Measurements from ENCODE around the gene ATAD1.

ATAD1 gene

DNA sequence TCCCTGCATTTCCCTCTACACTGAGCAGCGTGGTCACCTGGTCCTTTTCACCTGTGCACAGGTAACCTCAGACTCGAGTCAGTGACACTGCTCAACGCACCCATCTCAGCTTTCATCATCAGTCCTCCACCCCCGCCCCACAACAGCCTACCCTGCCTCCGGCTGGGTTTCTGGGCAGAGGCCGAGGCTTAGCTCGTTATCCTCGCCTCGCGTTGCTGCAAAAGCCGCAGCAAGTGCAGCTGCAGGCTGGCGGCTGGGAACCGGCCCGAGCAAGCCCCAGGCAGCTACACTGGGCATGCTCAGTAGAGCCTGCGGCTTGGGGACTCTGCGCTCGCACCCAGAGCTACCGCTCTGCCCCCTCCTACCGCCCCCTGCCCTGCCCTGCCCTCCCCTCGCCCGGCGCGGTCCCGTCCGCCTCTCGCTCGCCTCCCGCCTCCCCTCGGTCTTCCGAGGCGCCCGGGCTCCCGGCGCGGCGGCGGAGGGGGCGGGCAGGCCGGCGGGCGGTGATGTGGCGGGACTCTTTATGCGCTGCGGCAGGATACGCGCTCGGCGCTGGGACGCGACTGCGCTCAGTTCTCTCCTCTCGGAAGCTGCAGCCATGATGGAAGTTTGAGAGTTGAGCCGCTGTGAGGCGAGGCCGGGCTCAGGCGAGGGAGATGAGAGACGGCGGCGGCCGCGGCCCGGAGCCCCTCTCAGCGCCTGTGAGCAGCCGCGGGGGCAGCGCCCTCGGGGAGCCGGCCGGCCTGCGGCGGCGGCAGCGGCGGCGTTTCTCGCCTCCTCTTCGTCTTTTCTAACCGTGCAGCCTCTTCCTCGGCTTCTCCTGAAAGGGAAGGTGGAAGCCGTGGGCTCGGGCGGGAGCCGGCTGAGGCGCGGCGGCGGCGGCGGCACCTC lies 45.3 kb upstream of the ATAD1 start, which contains the start of the genes KLLN and PTEN:
Gene KLLN (minus strand): TSS at position 481 of the 891 bp plus-strand sequence. CDS start 1,046 bp downstream, outside the sequence.
Gene PTEN (plus strand): TSS at position 573 of the 891 bp plus-strand sequence. CDS start 845 bp downstream, outside the sequence.
- Histone ChIP-seq H3K36me3 (ENCODE audit: control insufficient read depth, insufficient read depth, low read length) (no peaks in the 10 kb centered on the region), H3K4me3 (replicated peaks; ENCODE audit: low read depth, low read length) (peak within 1 kb of the TSS; percentile 60), H3K27me3 (replicated peaks; ENCODE audit: control insufficient read depth, insufficient read depth, low read length) (no peaks in the 10 kb centered on the region)
- TF ChIP-seq, protein P1, sequence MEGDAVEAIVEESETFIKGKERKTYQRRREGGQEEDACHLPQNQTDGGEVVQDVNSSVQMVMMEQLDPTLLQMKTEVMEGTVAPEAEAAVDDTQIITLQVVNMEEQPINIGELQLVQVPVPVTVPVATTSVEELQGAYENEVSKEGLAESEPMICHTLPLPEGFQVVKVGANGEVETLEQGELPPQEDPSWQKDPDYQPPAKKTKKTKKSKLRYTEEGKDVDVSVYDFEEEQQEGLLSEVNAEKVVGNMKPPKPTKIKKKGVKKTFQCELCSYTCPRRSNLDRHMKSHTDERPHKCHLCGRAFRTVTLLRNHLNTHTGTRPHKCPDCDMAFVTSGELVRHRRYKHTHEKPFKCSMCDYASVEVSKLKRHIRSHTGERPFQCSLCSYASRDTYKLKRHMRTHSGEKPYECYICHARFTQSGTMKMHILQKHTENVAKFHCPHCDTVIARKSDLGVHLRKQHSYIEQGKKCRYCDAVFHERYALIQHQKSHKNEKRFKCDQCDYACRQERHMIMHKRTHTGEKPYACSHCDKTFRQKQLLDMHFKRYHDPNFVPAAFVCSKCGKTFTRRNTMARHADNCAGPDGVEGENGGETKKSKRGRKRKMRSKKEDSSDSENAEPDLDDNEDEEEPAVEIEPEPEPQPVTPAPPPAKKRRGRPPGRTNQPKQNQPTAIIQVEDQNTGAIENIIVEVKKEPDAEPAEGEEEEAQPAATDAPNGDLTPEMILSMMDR (IDR thresholded peaks at IDR 0.05; ENCODE audit: insufficient read depth, low read length, poor library complexity, severe bottlenecking) = no peak
- peak; percentile 96 for DNase-seq (ENCODE audit: extremely low read depth, insufficient read length)

DNA sequence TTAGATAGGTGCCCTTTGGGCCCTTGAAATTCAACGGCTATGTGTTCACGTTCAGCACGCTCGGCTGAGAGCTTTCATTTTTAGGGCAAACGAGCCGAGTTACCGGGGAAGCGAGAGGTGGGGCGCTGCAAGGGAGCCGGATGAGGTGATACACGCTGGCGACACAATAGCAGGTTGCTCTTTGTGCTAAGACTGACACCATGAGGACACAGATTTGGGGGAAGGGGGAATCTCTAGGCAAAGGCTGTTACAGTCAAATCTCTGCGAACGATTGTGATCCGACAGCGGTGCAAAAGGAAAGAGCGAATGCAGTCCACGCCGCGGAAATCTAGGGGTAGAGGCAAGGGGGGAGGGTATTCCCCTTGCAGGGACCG lies 44.6 kb upstream of the ATAD1 start:
- no peaks in the 10 kb centered on the region for H3K27me3 ChIP-seq (replicated peaks; ENCODE audit: control insufficient read depth, insufficient read depth, low read length)
- TF ChIP-seq, protein P1 (IDR thresholded peaks at IDR 0.05; ENCODE audit: insufficient read depth, low read length, poor library complexity, severe bottlenecking) = no peak
- no peaks in the 10 kb centered on the region for H3K36me3 ChIP-seq (ENCODE audit: control insufficient read depth, insufficient read depth, low read length)
- no peak for DNase-seq (ENCODE audit: extremely low read depth, insufficient read length)
- peak overlapping the region; percentile 60 for H3K4me3 ChIP-seq (replicated peaks; ENCODE audit: low read depth, low read length)

DNA sequence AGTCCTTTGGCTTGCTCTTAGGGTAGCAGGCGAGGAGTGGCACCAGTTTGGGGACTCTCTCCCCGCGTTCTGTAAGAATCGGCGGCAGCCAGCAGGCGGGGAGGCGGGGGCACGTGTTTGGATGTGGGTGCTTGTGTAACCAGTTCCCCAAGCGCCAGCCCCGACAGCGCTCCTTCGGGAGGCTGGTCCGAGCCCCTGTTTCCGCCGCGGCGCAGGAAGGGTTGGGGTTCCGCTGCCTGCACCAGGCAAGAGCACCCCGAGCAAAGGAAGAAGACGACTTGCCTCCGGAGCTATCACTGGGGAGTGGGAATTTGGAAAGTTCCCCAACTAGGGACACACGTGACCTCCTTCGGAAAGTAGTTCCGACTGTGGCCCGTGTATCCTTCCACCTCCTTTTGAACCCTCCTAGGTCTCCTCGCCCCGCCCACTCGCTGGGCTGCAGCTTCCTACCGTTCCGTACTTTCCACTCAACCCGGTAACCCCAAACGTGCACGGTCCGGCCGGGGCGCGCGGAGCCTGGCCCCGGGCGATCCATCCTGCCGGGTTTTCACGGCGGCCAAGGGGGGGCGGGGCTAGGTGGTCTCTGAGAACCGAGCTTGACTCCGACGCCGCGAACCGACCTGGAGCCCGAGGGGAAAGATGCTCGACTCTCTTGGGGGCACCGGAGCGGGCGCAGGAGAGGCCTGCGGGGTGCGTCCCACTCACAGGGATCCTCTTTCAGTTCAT lies 44.1 kb upstream of the ATAD1 start:
- TF ChIP-seq, protein P1 (IDR thresholded peaks at IDR 0.05; ENCODE audit: insufficient read depth, low read length, poor library complexity, severe bottlenecking) = no peak
- peak; percentile 99 for DNase-seq (ENCODE audit: extremely low read depth, insufficient read length)
- Histone ChIP-seq H3K27me3 (replicated peaks; ENCODE audit: control insufficient read depth, insufficient read depth, low read length) (no peaks in the 10 kb centered on the region), H3K36me3 (ENCODE audit: control insufficient read depth, insufficient read depth, low read length) (no peaks in the 10 kb centered on the region), H3K4me3 (replicated peaks; ENCODE audit: low read depth, low read length) (peak overlapping the region; percentile 60)

DNA sequence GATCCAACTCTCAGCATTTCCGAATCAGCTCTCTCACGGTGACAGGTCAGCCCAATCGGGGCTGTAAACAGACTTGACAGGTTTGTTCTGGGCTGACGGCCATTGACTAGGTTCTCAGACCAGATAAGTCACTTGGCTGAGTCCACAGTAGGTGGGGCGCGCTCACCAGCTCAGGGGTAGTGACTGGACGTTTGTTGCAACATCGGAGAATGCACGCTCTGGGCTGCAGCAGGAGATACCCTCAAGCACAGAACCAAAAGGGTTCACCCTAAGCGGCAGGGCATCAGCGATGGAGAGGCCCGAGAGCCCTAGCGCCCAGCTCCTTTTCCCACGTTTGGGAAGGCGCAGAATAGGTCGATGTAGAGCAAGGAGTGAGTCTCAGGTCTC lies 43.5 kb upstream of the ATAD1 start:
- H3K27me3 ChIP-seq (replicated peaks; ENCODE audit: control insufficient read depth, insufficient read depth, low read length) = no peaks in the 10 kb centered on the region
- DNase-seq (ENCODE audit: extremely low read depth, insufficient read length) = no peak
- peak overlapping the region; percentile 60 for H3K4me3 ChIP-seq (replicated peaks; ENCODE audit: low read depth, low read length)
- H3K36me3 ChIP-seq (ENCODE audit: control insufficient read depth, insufficient read depth, low read length) = no peaks in the 10 kb centered on the region
- TF ChIP-seq, protein P1 (IDR thresholded peaks at IDR 0.05; ENCODE audit: insufficient read depth, low read length, poor library complexity, severe bottlenecking) = peak; percentile 35

DNA sequence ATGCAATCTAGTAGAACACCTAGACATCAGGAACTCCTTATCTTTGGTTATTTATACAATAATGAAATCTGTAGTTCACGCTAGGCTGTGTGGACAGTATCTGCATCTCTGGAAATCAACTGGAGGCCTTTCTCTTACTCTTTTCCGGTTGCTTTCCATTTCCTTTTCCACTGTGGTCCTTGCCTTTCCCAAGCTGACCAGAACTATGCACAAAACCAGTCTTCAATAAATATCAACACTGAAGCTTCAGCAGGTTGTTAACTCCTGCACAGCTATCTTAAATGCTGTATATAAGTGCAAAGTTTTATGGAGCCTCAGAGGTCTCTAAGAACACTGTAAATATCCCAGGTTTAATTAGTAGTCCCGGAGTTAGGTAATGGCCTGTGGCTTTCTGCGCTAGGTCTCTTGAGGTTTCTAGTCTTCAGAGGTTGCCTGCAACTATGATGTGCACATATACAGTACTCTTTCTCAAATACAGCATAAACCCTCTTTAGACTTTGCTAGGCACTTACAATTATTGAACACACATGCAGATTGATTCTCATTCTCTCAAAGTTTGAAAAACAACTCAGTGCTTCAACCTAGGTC lies 42.9 kb upstream of the ATAD1 start:
- no peak for DNase-seq (ENCODE audit: extremely low read depth, insufficient read length)
- Histone ChIP-seq H3K27me3 (replicated peaks; ENCODE audit: control insufficient read depth, insufficient read depth, low read length) (no peaks in the 10 kb centered on the region), H3K36me3 (ENCODE audit: control insufficient read depth, insufficient read depth, low read length) (no peaks in the 10 kb centered on the region), H3K4me3 (replicated peaks; ENCODE audit: low read depth, low read length) (peak overlapping the region; percentile 60)
- TF ChIP-seq, protein P1 (IDR thresholded peaks at IDR 0.05; ENCODE audit: insufficient read depth, low read length, poor library complexity, severe bottlenecking) = no peak
